CD4-positive, alpha-beta T cell treated with Interleukin-15 for 4 hours (primary cell): ENCODE measurements around the gene TYR.
"Not testable (repeated sequence)": the region's sequence is repeated elsewhere in the genome, so short reads cannot be mapped to it uniquely, and the experiment has no call there.

Experiments used
- DNase-seq: peaks from one replicate; pipeline ENCODE4 v3.0.0-alpha.2; 2020; ENCODE audit warnings: low spot score

Gene TYR

GRCh38 chr11:89177691-89178231, at the start of gene TYR:
TSS of gene TYR (plus strand) at chr11:89177875. CDS start at chr11:89177954, 79 bp downstream.
- DNase-seq = no peak

- no peak for DNase-seq
Measured at GRCh38 chr11:89136606-89137005, 41.1 kb upstream of the TYR start.

GRCh38 chr11:89147229-89147628, 30.4 kb upstream of the TYR start:
- no peak for DNase-seq

- no peak for DNase-seq
Measured at GRCh38 chr11:89159974-89160373, 17.7 kb upstream of the TYR start.

GRCh38 chr11:89161949-89162348, 15.7 kb upstream of the TYR start:
- no peak for DNase-seq

- DNase-seq = no peak
Measured at GRCh38 chr11:89163686-89164085, 14.0 kb upstream of the TYR start.

- no peak for DNase-seq
Measured at GRCh38 chr11:89168396-89168795, 9.3 kb upstream of the TYR start.

- no peak for DNase-seq
Measured at GRCh38 chr11:89175796-89176195, 1.9 kb upstream of the TYR start.

GRCh38 chr11:89176938-89177337, 737 bp upstream of the TYR start:
- no peak for DNase-seq

GRCh38 chr11:89181111-89181510, 3.4 kb downstream of the TYR start:
- DNase-seq = no peak

- DNase-seq = no peak
Measured at GRCh38 chr11:89182773-89183518, 5.3 kb downstream of the TYR start.

GRCh38 chr11:89184021-89184420, 6.3 kb downstream of the TYR start:
- no peak for DNase-seq

GRCh38 chr11:89189776-89190175, 12.1 kb downstream of the TYR start:
- no peak for DNase-seq

- no peak for DNase-seq
Measured at GRCh38 chr11:89201138-89201537, 23.5 kb downstream of the TYR start.

- DNase-seq = no peak
Measured at GRCh38 chr11:89203814-89204213, 26.1 kb downstream of the TYR start.

- no peak for DNase-seq
Measured at GRCh38 chr11:89205378-89205777, 27.7 kb downstream of the TYR start.

- DNase-seq = no peak
Measured at GRCh38 chr11:89220684-89221339, 43.1 kb downstream of the TYR start.

- DNase-seq = no peak
Measured at GRCh38 chr11:89235083-89235482, 57.4 kb downstream of the TYR start.

GRCh38 chr11:89235976-89236375, 58.3 kb downstream of the TYR start:
- no peak for DNase-seq

GRCh38 chr11:89247007-89247406, 69.3 kb downstream of the TYR start:
- DNase-seq = not testable (repeated sequence)

- no peak for DNase-seq
Measured at GRCh38 chr11:89249196-89249595, 71.5 kb downstream of the TYR start.

GRCh38 chr11:89261483-89261882, 83.8 kb downstream of the TYR start:
- not testable (repeated sequence) for DNase-seq

GRCh38 chr11:89267660-89268302, 90.1 kb downstream of the TYR start:
- DNase-seq = no peak
